HAP-1 (cell line): ENCODE data around the gene AGAP1.
"Not testable (repeated sequence)": the region's sequence is repeated elsewhere in the genome, so short reads cannot be mapped to it uniquely, and the experiment has no call there.

ENCODE experiments used
- DNase-seq, 2 experiments: peaks; one replicate each; pipeline ENCODE4 v3.0.0-alpha.2; 2016 to 2020; ENCODE audit warnings: low spot score in 2 of 2
- H3K27me3 ChIP-seq: fragments of 250-450 bp; sonication (Bioruptor Pico); 2 replicates; pipeline ENCODE4 v1.5.1; 2020; ENCODE audit warnings: low read depth, mild to moderate bottlenecking, moderate library complexity
- H3K36me3 ChIP-seq: fragments of 250-450 bp; sonication (Bioruptor Pico); replicated peaks from 2 replicates; pipeline ENCODE4 v1.5.1; 2020; ENCODE audit warnings: mild to moderate bottlenecking
- H3K4me1 ChIP-seq: fragments of 250-450 bp; sonication (Bioruptor Pico); 2 replicates; pipeline ENCODE4 v1.5.1; 2020; ENCODE audit warnings: mild to moderate bottlenecking
- H3K4me3 ChIP-seq: fragments of 250-450 bp; sonication (Bioruptor Pico); 2 replicates; pipeline ENCODE4 v1.5.1; 2020; ENCODE audit warnings: mild to moderate bottlenecking, moderate library complexity
- H3K9me3 ChIP-seq: fragments of 250-450 bp; sonication (Bioruptor Pico); 2 replicates; pipeline ENCODE4 v1.5.1; 2020; ENCODE audit warnings: mild to moderate bottlenecking, moderate library complexity
- in situ Hi-C: fragments of 300-500 bp; cut with MboI; formaldehyde crosslinking; loops from 3 replicates; pipeline ENCODE4 v1.14.3; 2020; ENCODE audit warnings: low sequenced_read_pairs, inconsistent platforms, mixed read lengths

Gene AGAP1

GRCh38 chr2:236129935-236130334 is 636.1 kb downstream of the AGAP1 start:
- Histone ChIP-seq H3K27me3 (no peaks in the 10 kb centered on the region), H3K4me3 (no peak overlapping the region), H3K36me3 (no peaks in the 10 kb centered on the region), H3K9me3 (no peaks in the 10 kb centered on the region), H3K4me1 (no peaks in the 10 kb centered on the region)
- in situ Hi-C loops, result no loop called here
- DNase-seq, result no peak

DNA sequence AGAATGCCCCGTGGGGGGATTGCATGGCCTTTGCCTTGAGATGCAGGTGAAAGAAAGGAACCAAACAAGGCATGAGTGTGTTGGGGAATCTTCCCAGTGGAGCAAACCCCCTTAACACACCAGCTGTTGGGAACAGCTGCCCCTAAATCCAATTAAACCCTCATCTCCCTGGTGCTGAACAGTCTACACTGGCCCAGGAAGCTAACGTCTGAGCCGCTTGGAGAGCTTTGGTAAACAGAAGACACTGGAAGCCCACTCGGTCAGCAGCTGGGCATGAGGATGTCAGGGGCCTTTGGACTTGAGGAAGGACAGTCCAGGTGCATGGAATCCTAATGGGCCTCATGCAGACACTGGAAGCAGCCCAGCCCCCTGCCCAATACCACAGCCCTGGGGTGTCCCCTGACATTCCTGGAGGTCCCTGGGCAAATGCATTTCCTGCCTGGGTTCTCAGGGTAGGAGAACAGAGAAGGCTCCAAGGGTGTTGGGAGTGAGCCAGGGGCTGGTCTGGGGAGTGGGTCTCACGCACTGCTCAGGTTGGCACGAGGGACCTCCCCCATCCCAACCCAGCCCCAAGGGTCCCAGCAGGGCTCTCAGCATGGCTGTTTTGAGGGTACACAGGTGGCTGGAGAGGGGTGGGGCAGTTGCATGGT is 636.6 kb downstream of the AGAP1 start:
- Histone ChIP-seq H3K27me3 (no peaks in the 10 kb centered on the region), H3K36me3 (no peaks in the 10 kb centered on the region), H3K4me1 (no peaks in the 10 kb centered on the region), H3K9me3 (no peaks in the 10 kb centered on the region), H3K4me3 (no peak overlapping the region)
- in situ Hi-C loops, result no loop called here
- DNase-seq, result no peak

DNA sequence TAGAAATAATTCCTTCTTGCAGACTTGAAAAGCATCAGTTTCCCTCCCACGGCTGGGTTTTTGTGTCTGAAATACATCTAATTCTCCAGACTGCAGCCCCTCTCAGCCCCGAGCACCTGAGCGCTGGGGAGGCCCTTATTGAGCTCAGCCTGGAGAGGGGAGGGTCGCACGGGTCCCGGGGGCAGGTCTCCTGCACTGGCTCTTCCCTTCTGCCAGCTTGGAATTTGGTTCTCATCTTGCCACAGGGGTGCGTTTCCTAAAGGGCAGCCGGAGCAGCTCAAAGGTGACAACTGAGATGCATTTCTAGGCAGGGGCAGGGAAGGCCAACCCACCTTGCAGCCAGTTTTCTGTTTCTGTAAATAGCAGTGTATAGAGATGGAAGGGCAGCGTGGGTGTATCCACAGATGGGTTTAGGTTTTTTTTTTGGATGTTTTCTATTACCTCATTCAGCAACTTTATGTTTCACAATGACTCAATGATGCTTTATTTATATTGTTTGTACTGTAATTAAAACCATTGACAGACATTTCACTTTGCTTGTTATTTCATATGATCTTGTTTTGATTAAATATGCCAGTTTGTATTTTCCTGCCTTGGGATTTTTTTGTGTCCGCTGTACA is 637.3 kb downstream of the AGAP1 start:
- no peaks in the 10 kb centered on the region for H3K4me1 ChIP-seq
- in situ Hi-C loops, result no loop called here
- no peaks in the 10 kb centered on the region for H3K9me3 ChIP-seq
- no peaks in the 10 kb centered on the region for H3K27me3 ChIP-seq
- DNase-seq, result no peak
- no peaks in the 10 kb centered on the region for H3K36me3 ChIP-seq
- H3K4me3 ChIP-seq, result no peak overlapping the region

- Histone ChIP-seq H3K9me3 (no peaks in the 10 kb centered on the region), H3K4me3 (no peak overlapping the region), H3K27me3 (no peaks in the 10 kb centered on the region), H3K4me1 (no peaks in the 10 kb centered on the region), H3K36me3 (no peaks in the 10 kb centered on the region)
- in situ Hi-C loops, result no loop called here
- DNase-seq, result no peak
Observed at GRCh38 chr2:236133410-236134012, 639.7 kb downstream of the AGAP1 start.

DNA sequence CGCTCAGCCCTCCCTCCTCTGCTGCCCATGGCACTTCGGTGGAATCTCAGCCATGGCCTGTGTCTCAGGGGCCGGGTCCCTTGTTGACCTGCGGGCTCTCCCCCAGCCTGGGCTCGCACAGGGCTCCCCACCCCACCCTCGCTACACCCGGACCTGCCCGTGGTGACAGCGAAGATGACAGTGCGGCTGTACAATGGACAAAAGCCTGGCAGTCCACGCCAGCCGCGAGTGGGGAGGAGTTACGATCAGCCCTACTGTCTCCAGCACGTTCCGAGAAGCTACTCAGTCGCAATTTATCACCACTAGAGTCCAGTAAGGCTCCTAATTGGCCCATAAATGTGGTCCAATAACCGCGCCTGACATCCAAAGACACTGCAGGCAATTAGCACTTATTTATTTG is 642.7 kb downstream of the AGAP1 start:
- in situ Hi-C loops, result no loop called here
- no peaks in the 10 kb centered on the region for H3K36me3 ChIP-seq
- H3K27me3 ChIP-seq, result no peaks in the 10 kb centered on the region
- no peak for DNase-seq
- H3K4me1 ChIP-seq, result no peaks in the 10 kb centered on the region
- no peak overlapping the region for H3K4me3 ChIP-seq
- no peaks in the 10 kb centered on the region for H3K9me3 ChIP-seq

GRCh38 chr2:236137066-236137465 is 643.2 kb downstream of the AGAP1 start:
- Histone ChIP-seq H3K9me3 (no peaks in the 10 kb centered on the region), H3K4me1 (no peaks in the 10 kb centered on the region), H3K4me3 (no peak overlapping the region), H3K36me3 (no peaks in the 10 kb centered on the region), H3K27me3 (no peaks in the 10 kb centered on the region)
- DNase-seq, result no peak
- in situ Hi-C loops, result no loop called here

DNA sequence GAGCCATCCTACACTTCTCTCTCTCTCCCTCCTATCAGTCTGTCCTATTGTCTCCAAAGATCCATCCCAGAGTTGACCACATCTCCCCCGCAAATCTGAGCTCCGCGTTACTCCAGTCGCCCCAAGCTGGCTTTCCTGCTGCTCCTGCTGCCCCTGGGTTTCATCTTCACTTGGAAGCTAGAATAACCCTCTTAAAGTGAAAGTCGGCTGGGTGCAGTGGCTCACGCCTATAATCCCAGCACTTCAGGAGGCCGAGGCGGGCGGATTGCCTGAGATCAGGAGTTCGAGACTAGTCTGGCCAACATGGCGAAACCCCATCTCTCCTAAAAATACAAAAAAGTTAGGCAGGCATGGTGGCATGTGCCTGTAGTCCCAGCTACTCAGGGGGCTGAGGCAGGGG is 647.8 kb downstream of the AGAP1 start:
- H3K27me3 ChIP-seq, H3K36me3 ChIP-seq, DNase-seq, H3K4me1 ChIP-seq, H3K9me3 ChIP-seq, H3K4me3 ChIP-seq, in situ Hi-C loops: not testable (repeated sequence)

DNA sequence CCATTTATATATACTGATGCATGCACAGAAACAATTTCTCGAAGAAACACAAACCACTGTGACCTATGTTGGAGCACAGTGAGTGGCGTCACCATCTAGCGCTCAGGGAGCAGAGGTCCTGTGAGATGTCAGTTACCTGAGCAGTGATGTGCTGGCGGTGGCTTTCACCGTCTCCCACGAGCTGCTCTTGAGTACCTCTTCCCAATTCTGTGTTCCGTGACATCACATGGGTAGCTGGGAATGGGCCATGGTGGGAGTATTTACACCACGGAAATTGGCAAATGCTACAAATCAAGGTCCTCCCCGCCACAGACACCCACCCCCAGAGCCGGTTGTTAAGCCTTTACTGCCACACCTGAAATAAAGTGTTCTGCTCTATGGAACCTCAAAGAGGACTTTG is 650.0 kb downstream of the AGAP1 start:
- Histone ChIP-seq H3K9me3 (no peaks in the 10 kb centered on the region), H3K4me3 (no peak overlapping the region), H3K4me1 (no peaks in the 10 kb centered on the region), H3K27me3 (peaks cover 7% of the 10 kb centered on the region; the same call in 1 of the 2 replicates), H3K36me3 (no peaks in the 10 kb centered on the region)
- in situ Hi-C loops, result no loop called here
- no peak for DNase-seq

GRCh38 chr2:236146436-236146835 is 652.6 kb downstream of the AGAP1 start:
- Histone ChIP-seq H3K27me3 (peaks cover 7% of the 10 kb centered on the region; the same call in 1 of the 2 replicates), H3K4me3 (no peak overlapping the region), H3K9me3 (peaks cover 2% of the 10 kb centered on the region; the same call in 1 of the 2 replicates), H3K36me3 (no peaks in the 10 kb centered on the region), H3K4me1 (no peaks in the 10 kb centered on the region)
- DNase-seq, result no peak
- in situ Hi-C loops, result no loop called here

- Histone ChIP-seq H3K27me3 (peaks cover 11% of the 10 kb centered on the region; the same call in 1 of the 2 replicates), H3K9me3 (0 out of 2 replicates have a peak, but pooled peaks cover 9% of the 10 kb centered on the region), H3K4me1 (peaks cover 4% of the 10 kb centered on the region), H3K4me3 (no peak overlapping the region), H3K36me3 (no peaks in the 10 kb centered on the region)
- DNase-seq, result no peak
- in situ Hi-C loops, result no loop called here
Observed at GRCh38 chr2:236155406-236155805, 661.6 kb downstream of the AGAP1 start.

DNA sequence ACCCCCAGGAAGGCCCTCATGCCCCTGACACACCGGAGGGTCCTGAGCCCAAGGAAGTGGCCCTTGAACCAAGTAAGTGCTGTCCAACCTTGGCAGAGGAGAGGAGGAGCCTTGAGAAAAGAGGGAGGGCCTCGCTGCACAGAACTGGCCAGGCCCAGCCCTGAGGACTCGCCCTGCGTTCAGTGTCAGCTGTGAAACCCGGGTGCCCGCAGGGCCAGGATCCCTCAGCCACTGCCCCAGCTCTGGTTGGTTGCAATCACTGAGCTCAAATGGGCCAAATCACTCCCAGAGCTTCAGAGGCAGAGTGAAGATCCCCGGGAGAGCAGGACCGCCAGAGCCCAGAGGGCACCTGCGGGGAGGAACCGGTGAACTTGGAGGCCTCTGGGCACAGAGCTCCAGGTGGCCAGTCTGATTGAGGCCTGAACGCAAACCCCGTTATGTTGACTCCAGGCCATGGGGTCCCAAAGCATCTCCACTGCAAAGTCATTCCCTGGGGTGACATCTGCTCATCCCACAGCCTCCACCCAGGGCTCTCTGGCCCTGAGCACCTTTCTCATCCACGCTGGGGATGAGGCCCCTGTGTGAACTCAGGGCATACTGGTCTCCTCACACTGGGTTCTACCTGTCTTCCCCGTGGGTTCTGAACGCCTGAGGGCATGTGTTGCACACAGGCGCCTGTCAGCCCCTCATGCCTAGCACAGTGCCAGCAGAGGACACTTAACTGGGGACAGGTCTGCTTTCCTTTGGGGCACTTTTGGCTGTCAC is 662.4 kb downstream of the AGAP1 start:
- no peak overlapping the region for H3K4me3 ChIP-seq
- H3K27me3 ChIP-seq, result peaks cover 11% of the 10 kb centered on the region; the same call in 1 of the 2 replicates
- H3K4me1 ChIP-seq, result peaks cover 4% of the 10 kb centered on the region
- no peaks in the 10 kb centered on the region for H3K36me3 ChIP-seq
- in situ Hi-C loops, result no loop called here
- DNase-seq, result no peak
- H3K9me3 ChIP-seq, result 0 out of 2 replicates have a peak, but pooled peaks cover 9% of the 10 kb centered on the region

DNA sequence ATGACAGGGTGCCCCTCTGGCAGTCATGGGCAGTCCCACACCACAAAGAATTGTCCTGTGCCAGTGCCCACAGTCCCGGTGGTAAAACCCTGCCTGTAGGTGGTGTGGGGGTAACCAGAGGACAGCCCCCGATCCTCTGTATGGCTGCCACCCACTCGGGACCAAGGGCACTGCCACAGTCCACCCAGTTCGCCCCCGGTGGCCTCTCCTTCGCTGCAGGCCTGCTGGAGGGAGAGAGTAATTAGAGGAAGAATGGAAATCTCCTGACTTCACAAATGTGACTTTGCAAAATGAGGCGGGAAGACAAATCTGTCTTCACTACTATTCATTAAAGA is 663.0 kb downstream of the AGAP1 start:
- Histone ChIP-seq H3K9me3 (0 out of 2 replicates have a peak, but pooled peaks cover 9% of the 10 kb centered on the region), H3K4me3 (no peak overlapping the region), H3K36me3 (no peaks in the 10 kb centered on the region), H3K27me3 (peaks cover 11% of the 10 kb centered on the region; the same call in 1 of the 2 replicates), H3K4me1 (peaks cover 4% of the 10 kb centered on the region)
- no peak for DNase-seq
- in situ Hi-C loops, result no loop called here

DNA sequence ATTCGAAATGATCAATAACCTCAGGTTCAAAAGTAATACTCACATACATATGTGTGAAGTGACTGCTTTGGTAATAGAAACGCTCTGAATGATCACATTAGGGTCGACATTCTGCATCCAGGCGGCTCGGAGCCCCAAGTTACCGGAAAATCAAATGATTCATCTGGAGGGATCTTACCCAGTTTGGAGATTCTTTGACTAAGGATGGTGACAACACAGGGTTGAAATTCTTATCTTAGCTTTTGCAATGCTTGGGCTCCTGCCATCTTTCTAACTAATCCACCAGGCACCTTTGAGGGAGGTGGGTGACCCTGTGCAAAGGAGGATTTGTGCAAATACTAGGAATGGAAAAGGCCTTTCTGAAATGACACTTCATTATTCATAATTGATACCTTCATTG is 663.5 kb downstream of the AGAP1 start:
- in situ Hi-C loops, result no loop called here
- Histone ChIP-seq H3K36me3 (no peaks in the 10 kb centered on the region), H3K4me1 (peaks cover 4% of the 10 kb centered on the region), H3K4me3 (no peak overlapping the region), H3K9me3 (0 out of 2 replicates have a peak, but pooled peaks cover 9% of the 10 kb centered on the region), H3K27me3 (peaks cover 11% of the 10 kb centered on the region; the same call in 1 of the 2 replicates)
- DNase-seq, result no peak
